ENCODE measurements around the gene FMN2. TPM values are rescaled to one million over a fixed set of nuclear protein-coding genes. Genes with fewer than 3 reads are reported as not detected.

FMN2 gene
- total RNA-seq, 1 donor, result 34.5 TPM

DNA sequence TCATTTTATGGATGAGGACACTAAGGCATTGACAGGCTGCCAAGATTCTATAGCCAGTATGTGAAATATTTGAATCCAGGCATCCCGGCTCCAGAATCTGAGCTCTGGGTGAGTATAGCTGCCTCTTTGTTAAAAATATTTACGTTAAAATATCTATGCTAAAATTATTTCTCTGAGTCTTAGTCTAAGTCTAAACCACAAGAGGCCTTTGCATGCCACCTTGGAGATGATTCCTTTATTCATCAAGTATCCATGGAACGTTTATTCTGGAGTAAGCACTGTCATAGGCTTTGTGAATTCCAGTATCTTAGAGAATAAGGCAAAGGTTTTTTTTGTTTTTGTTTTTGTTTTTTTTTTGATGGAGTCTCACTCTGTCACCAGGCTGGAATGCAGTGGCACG, 403.9 kb downstream of the FMN2 start:
- no peak overlapping the region for H3K4me3 ChIP-seq (ENCODE audit: low read depth, low read length)
- TF ChIP-seq CTCF (IDR thresholded peaks at IDR 0.05; ENCODE audit: insufficient read depth, low read length), result no peak
- no peak for DNase-seq (ENCODE audit: low read depth)

GRCh38 chr1:240496356-240496755, 404.7 kb downstream of the FMN2 start:
- no peak overlapping the region for H3K4me3 ChIP-seq (ENCODE audit: low read depth, low read length)
- no peak for TF ChIP-seq CTCF (IDR thresholded peaks at IDR 0.05; ENCODE audit: insufficient read depth, low read length)
- DNase-seq (ENCODE audit: low read depth), result no peak

DNA sequence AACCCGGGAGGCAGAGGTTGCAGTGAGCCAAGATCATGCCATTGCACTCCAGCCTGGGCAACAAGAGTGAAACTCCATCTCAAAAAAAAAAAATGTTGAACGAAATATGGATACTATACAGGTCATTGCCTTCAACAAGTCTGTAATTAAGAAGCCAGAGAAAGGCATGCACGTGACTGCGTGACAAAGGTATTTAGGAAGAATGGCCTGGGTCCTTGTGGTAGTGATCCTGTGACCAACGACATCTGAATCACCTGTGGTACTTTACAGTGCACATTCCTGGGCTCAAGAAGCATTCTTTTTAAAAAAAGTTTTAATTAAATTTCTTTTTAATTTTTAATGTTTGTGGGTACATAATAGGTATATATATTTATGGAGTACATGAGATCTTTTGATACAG, 405.3 kb downstream of the FMN2 start:
- no peak for TF ChIP-seq CTCF (IDR thresholded peaks at IDR 0.05; ENCODE audit: insufficient read depth, low read length)

DNA sequence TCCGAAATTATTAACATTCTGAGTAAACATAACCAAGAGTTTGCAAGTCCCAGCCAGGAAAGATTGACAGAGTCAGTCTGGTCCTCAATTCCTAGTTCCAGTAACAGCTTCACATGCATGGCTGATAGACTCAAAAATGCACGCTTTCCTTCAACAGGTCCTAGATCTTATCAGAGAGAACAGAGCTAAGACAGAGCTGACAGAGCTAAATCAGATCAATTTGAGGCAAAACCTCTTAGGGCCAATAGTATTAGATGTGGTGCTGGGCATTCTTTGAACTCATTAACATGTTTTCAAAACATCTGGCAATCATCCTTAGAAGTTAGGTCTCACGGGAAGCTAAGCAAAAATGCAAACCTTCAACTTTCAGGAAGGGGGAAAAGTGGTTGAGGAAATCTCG, 406.2 kb downstream of the FMN2 start:
- no peak for DNase-seq (ENCODE audit: low read depth)
- H3K4me3 ChIP-seq (ENCODE audit: low read depth, low read length), result no peak overlapping the region
- no peak for TF ChIP-seq CTCF (IDR thresholded peaks at IDR 0.05; ENCODE audit: insufficient read depth, low read length)

More for the DNA sequence above, 405.3 kb downstream of the FMN2 start:
- no peak overlapping the region for H3K4me3 ChIP-seq (ENCODE audit: low read depth, low read length)
- no peak for DNase-seq (ENCODE audit: low read depth)

- DNase-seq (ENCODE audit: low read depth), result no peak
- TF ChIP-seq CTCF (IDR thresholded peaks at IDR 0.05; ENCODE audit: insufficient read depth, low read length), result no peak
- H3K4me3 ChIP-seq (ENCODE audit: low read depth, low read length), result no peak overlapping the region
Measured at GRCh38 chr1:240498335-240498734, 406.7 kb downstream of the FMN2 start.

DNA sequence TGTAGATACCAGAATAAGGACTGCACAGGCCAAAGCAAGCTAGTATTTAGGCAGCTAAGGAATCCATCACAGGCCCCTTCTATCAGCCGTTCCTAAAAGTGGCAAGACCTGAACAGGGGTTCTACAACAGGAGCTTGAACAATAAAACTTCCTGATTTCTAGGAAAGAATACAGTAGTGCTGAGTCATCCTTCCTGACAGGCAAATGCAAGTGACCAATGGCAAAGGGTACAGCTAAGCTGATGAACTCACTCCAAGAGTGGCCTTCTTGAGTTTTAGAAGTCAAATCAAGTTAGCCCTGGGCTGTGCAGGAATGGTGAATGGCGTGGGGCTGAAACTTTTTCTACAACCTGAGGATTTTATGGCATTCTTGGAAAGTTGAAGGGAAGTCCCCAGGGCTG, 407.3 kb downstream of the FMN2 start:
- TF ChIP-seq CTCF (IDR thresholded peaks at IDR 0.05; ENCODE audit: insufficient read depth, low read length), result no peak
- peak; percentile 57 for DNase-seq (ENCODE audit: low read depth)
- H3K4me3 ChIP-seq (ENCODE audit: low read depth, low read length), result no peak overlapping the region

DNA sequence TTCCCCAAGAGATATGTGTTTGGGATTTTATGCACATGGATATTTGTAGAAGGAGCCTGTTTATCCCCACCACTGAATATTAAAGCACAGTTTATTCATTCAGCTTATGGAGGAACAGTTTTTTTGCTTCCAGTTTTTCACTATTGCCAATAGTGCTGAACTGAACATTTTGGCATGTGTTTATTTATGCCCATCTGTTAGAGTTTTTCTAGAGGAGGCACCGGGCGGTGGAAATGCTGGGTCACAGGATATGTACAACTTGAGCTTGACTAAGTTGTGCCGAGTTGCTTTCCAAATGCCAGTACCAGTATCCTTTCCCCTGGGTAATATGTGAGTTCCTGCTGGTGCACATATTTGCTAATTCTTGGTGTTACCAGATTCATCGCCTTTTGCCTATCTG, 409.0 kb downstream of the FMN2 start:
- TF ChIP-seq CTCF (IDR thresholded peaks at IDR 0.05; ENCODE audit: insufficient read depth, low read length), result no peak
- DNase-seq (ENCODE audit: low read depth), result no peak
- no peak overlapping the region for H3K4me3 ChIP-seq (ENCODE audit: low read depth, low read length)
